Uterus (tissue), 4 donors: ENCODE data around the gene TBC1D5. TPM values are rescaled to one million over a fixed set of nuclear protein-coding genes. Genes with fewer than 3 reads are reported as not detected.

Experiments
- DNase-seq, 2 donors: peaks; one replicate each; pipeline ENCODE4 v3.0.0-alpha.2; 2019 to 2020
- H3K27ac ChIP-seq, 2 donors: fragments of 200-600 bp; sonication (generic); 1 replicate in 1 of 2; 2 replicates in 1 of 2; pipeline ENCODE4 v1.5.1; 2016 to 2018
- H3K27me3 ChIP-seq, 2 donors: fragments of 200-600 bp; sonication (generic); one replicate each; pipeline ENCODE4 v1.5.1; 2018 to 2019; ENCODE audit warnings: control low read depth in 1 of 2
- H3K36me3 ChIP-seq, 2 donors: fragments of 200-600 bp; sonication (generic); one replicate each; pipeline ENCODE4 v1.5.1; 2019; ENCODE audit warnings: control low read depth in 1 of 2
- H3K4me1 ChIP-seq, 2 donors: fragments of 200-600 bp; sonication (generic); one replicate each; pipeline ENCODE4 v1.5.1; 2018 to 2019; ENCODE audit warnings: control low read depth in 1 of 2
- H3K4me3 ChIP-seq, 2 donors: fragments of 200-600 bp; sonication (generic); 1 replicate in 1 of 2; 2 replicates in 1 of 2; pipeline ENCODE4 v1.5.1; 2018 to 2019; ENCODE audit warnings: mild to moderate bottlenecking in 1 of 2
- H3K9me3 ChIP-seq, 2 donors: fragments of 200-600 bp; sonication (generic); one replicate each; pipeline ENCODE4 v1.5.1; 2019; ENCODE audit warnings: control low read depth in 1 of 2
- CTCF ChIP-seq, 4 experiments: fragments of 200-600 bp in 2 of 4; fragments of 450-650 bp in 2 of 4; sonication (generic) in 2 of 4; IDR thresholded peaks; one replicate each; pipeline ENCODE4 v1.5.1; 2016 to 2019; ENCODE audit warnings: antibody characterized with exemption in 4 of 4, mild to moderate bottlenecking in 2 of 4, moderate library complexity in 1 of 4
- POLR2A ChIP-seq, 2 donors: fragments of 450-650 bp; IDR thresholded peaks; one replicate each; pipeline ENCODE4 v1.6.1; 2016; ENCODE audit warnings: antibody characterized with exemption in 2 of 2, mild to moderate bottlenecking in 1 of 2, moderate library complexity in 1 of 2
- intact Hi-C: fragments of 100-400 bp; cut with DNase I; formaldehyde crosslinking; loops from one replicate; pipeline ENCODE4 v1.15.1; 2023; ENCODE audit warnings: low total_unique reads
- total RNA-seq, 4 donors: library from RNA; depleted of rRNA in 3 of 4; stranded (reverse); fragments of >200 nt in 3 of 4; gene quantifications; one replicate each; pipeline versions ENCODE4 v1.1.0 to v1.2.4, GENCODE V29; 2014 to 2023
- donor health status: DM: yes; HTN: yes; CAD: no.

The TBC1D5 gene
- total RNA-seq, 4 donors from 2014 or later, result 34.6 to 189 (median 75.6) TPM

- no peaks in the 10 kb centered on the region for H3K27me3 ChIP-seq
- H3K27ac ChIP-seq, result no peak overlapping the region
- H3K4me1 ChIP-seq, result no peaks in the 10 kb centered on the region
- intact Hi-C loops, result no loop called here
- H3K4me3 ChIP-seq, result no peak overlapping the region
- H3K36me3 ChIP-seq, result no peaks in the 10 kb centered on the region
- TF ChIP-seq POLR2A (IDR thresholded peaks at IDR 0.05) (no peak), CTCF (IDR thresholded peaks at IDR 0.05) (no peak)
- H3K9me3 ChIP-seq, result no peaks in the 10 kb centered on the region
- DNase-seq, result no peak
Observed at GRCh38 chr3:17360991-17361390, 381.4 kb downstream of the TBC1D5 start.

- H3K27me3 ChIP-seq, result no peaks in the 10 kb centered on the region
- H3K4me3 ChIP-seq, result no peak overlapping the region
- H3K9me3 ChIP-seq, result no peaks in the 10 kb centered on the region
- intact Hi-C loops, result no loop called here
- no peak for TF ChIP-seq POLR2A (IDR thresholded peaks at IDR 0.05)
- no peak for TF ChIP-seq CTCF (IDR thresholded peaks at IDR 0.05)
- H3K27ac ChIP-seq, result no peak overlapping the region
- H3K4me1 ChIP-seq, result no peaks in the 10 kb centered on the region
- H3K36me3 ChIP-seq, result no peaks in the 10 kb centered on the region
- no peak for DNase-seq
Observed at GRCh38 chr3:17359911-17360310, 382.5 kb downstream of the TBC1D5 start.

- Histone ChIP-seq H3K27ac (no peak overlapping the region), H3K27me3 (no peaks in the 10 kb centered on the region), H3K9me3 (no peaks in the 10 kb centered on the region), H3K4me1 (no peaks in the 10 kb centered on the region), H3K4me3 (no peak overlapping the region), H3K36me3 (no peaks in the 10 kb centered on the region)
- intact Hi-C loops, result no loop called here
- DNase-seq, result no peak
- TF ChIP-seq POLR2A (IDR thresholded peaks at IDR 0.05) (no peak), CTCF (IDR thresholded peaks at IDR 0.05) (no peak)
Observed at GRCh38 chr3:17357035-17357710, 385.3 kb downstream of the TBC1D5 start.

GRCh38 chr3:17356585-17356984 lies 385.8 kb downstream of the TBC1D5 start:
- H3K27ac ChIP-seq, result no peak overlapping the region
- no peak for TF ChIP-seq POLR2A (IDR thresholded peaks at IDR 0.05)
- no peak for TF ChIP-seq CTCF (IDR thresholded peaks at IDR 0.05)
- no peaks in the 10 kb centered on the region for H3K36me3 ChIP-seq
- intact Hi-C loops, result no loop called here
- no peak for DNase-seq
- no peaks in the 10 kb centered on the region for H3K27me3 ChIP-seq
- H3K4me3 ChIP-seq, result no peak overlapping the region
- no peaks in the 10 kb centered on the region for H3K4me1 ChIP-seq
- H3K9me3 ChIP-seq, result no peaks in the 10 kb centered on the region

DNA sequence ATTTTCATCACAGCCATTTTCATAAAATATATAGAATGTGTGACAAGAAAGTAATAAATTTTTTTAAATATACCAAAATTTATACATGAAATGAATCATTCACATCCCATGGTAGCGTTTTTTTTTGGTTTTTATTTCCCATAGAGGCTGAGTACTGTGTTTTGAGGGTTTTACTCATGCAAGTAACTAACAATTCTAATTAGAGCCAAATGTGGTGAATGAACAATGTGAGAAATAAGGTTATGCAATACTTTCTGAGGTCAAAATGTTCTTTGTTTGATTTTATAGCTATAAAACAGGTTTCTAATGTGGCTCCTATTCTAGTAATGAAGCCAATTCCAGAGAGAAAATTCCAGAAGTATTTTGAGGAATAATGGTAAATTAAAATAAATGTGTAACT lies 386.8 kb downstream of the TBC1D5 start:
- no peak for DNase-seq
- intact Hi-C loops, result no loop called here
- Histone ChIP-seq H3K36me3 (no peaks in the 10 kb centered on the region), H3K4me1 (no peaks in the 10 kb centered on the region), H3K27ac (no peak overlapping the region), H3K4me3 (no peak overlapping the region), H3K9me3 (no peaks in the 10 kb centered on the region), H3K27me3 (no peaks in the 10 kb centered on the region)
- TF ChIP-seq CTCF (IDR thresholded peaks at IDR 0.05) (no peak), POLR2A (IDR thresholded peaks at IDR 0.05) (no peak)
